GM21529 (cell line): ENCODE measurements around the gene HSD17B11.
"Not testable (repeated sequence)": the region's sequence is repeated elsewhere in the genome, so short reads cannot be mapped to it uniquely, and the experiment has no call there.

Experiments used
- ATAC-seq: cut with Tn5 transposase; IDR thresholded peaks from one replicate; pipeline ENCODE4 v1.9.1; 2021; ENCODE audit not compliant: unreplicated experiment

HSD17B11 gene

GRCh38 chr4:87360338-87360935 is 30.6 kb downstream of the HSD17B11 start:
- no peak for ATAC-seq

- ATAC-seq, result no peak
Observed at GRCh38 chr4:87359258-87359657, 31.7 kb downstream of the HSD17B11 start.

GRCh38 chr4:87356832-87357526 is 34.0 kb downstream of the HSD17B11 start:
- ATAC-seq, result no peak

GRCh38 chr4:87354168-87355102 is 36.6 kb downstream of the HSD17B11 start:
- ATAC-seq, result no peak

- peak; percentile 84 for ATAC-seq
Observed at GRCh38 chr4:87353592-87353991, 37.4 kb downstream of the HSD17B11 start.

GRCh38 chr4:87345139-87345538 is 45.8 kb downstream of the HSD17B11 start:
- no peak for ATAC-seq

GRCh38 chr4:87342872-87343271 is 48.1 kb downstream of the HSD17B11 start:
- no peak for ATAC-seq

- not testable (repeated sequence) for ATAC-seq
Observed at GRCh38 chr4:87341954-87342635, 48.9 kb downstream of the HSD17B11 start.

- ATAC-seq, result no peak
Observed at GRCh38 chr4:87339440-87339839, 51.5 kb downstream of the HSD17B11 start.

- no peak for ATAC-seq
Observed at GRCh38 chr4:87337361-87337760, 53.6 kb downstream of the HSD17B11 start.

- no peak for ATAC-seq
Observed at GRCh38 chr4:87333267-87333666, 57.7 kb downstream of the HSD17B11 start.

GRCh38 chr4:87330761-87331160 is 60.2 kb downstream of the HSD17B11 start:
- ATAC-seq, result no peak

- ATAC-seq, result no peak
Observed at GRCh38 chr4:87327136-87327535, 63.9 kb downstream of the HSD17B11 start.

- ATAC-seq, result no peak
Observed at GRCh38 chr4:87326460-87326859, 64.5 kb downstream of the HSD17B11 start.

GRCh38 chr4:87322754-87323153 is 68.2 kb downstream of the HSD17B11 start, which contains the start of gene HSD17B13:
HSD17B13 (minus strand) TSS chr4:87322882; CDS start chr4:87322841, 41 bp downstream.
- no peak for ATAC-seq

- ATAC-seq, result no peak
Observed at GRCh38 chr4:87321888-87322287, 69.1 kb downstream of the HSD17B11 start.

GRCh38 chr4:87317527-87317926 is 73.5 kb downstream of the HSD17B11 start:
- no peak for ATAC-seq

- ATAC-seq, result no peak
Observed at GRCh38 chr4:87316961-87317360, 74.0 kb downstream of the HSD17B11 start.

- ATAC-seq, result not testable (repeated sequence)
Observed at GRCh38 chr4:87315000-87315399, 76.0 kb downstream of the HSD17B11 start.

- ATAC-seq, result no peak
Observed at GRCh38 chr4:87313756-87314155, 77.2 kb downstream of the HSD17B11 start.

- no peak for ATAC-seq
Observed at GRCh38 chr4:87311684-87312083, 79.3 kb downstream of the HSD17B11 start.
